IPS-18c (cell line): ENCODE data around the gene GRAP.
"Not testable (repeated sequence)": the region's sequence is repeated elsewhere in the genome, so short reads cannot be mapped to it uniquely, and the experiment has no call there.

Experiments used
- H3K4me3 ChIP-seq: 2 replicates; pipeline ENCODE4 v1.7.0; 2013; ENCODE audit warnings: low read depth, mild to moderate bottlenecking, low read length, moderate library complexity; ENCODE audit not compliant: insufficient read depth
- H3K9me3 ChIP-seq: one replicate; pipeline ENCODE4 v1.6.1; 2013; ENCODE audit warnings: mild to moderate bottlenecking, low read length, moderate library complexity; ENCODE audit not compliant: control insufficient read depth, insufficient read depth

GRAP gene

DNA sequence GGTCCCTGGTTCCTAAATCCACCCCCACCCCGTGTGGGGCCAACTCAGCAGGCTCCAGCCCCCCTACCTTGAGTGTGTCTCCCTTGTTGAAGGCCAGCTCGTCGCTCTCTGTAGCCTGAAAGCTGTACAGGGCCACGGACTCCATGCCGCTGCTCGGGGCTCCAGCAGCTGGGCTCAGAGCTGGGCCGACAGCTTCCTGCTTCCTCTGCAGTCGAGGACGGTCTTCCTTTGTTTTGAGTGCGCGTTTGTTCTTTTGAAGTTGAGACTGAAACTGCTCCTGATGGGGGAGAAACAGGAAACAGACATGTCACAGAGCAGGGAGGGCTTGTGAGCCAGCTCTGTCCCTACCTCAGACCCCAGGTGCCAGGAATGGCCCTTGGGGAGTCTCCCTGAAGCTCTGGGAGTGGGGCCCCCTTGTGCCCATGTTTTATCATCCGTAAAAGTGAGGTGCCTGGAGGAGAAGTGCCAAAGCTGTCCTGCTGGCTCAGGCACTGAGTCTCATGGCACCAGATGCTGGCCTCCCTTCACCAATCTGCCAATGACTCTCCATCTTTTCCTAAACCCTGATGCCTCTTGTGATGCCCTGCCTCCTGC, at the start of gene GRAP:
GRAP (minus strand) TSS at position 176 of the 594 bp plus-strand sequence; CDS start at position 145, 31 bp downstream.
- not testable (repeated sequence) for H3K4me3 ChIP-seq, H3K9me3 ChIP-seq

DNA sequence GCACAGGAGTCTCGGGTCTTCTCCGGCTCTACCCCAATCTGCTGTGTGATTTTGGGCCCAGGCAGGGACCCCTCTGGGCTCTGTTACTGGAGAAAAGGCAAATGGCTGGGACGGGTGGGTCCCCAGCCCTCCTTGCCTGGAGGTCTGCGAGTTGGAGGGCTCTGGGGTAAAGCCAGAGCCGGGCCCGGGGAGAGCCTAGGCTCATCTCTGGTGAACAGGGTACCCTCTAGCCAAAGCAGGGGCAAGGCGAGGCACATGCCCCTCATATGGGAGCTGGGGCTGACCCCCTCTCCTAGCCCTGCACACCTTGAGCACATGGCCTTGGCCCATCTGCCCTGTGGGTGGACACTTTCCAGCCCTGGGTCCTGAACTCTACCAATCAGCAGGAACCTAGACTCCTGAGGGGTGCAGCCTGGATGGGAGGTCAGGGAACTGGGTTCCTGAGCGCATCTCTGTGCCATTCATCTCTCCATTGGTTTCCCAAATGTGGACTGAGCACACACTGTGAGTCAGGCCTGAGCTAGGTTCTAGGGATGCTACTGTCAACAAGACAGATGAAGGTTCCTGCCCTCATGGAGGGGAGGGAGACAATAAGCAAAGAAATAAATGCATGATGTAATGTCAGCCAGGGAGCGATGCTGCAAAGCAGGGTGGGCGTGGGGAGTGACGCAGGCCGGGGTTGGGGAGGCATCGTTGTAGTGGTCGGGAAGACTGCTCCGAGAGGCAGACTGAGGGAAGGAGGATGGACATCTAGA, 47.1 kb upstream of the GRAP start:
- H3K4me3 ChIP-seq, H3K9me3 ChIP-seq: not testable (repeated sequence)

DNA sequence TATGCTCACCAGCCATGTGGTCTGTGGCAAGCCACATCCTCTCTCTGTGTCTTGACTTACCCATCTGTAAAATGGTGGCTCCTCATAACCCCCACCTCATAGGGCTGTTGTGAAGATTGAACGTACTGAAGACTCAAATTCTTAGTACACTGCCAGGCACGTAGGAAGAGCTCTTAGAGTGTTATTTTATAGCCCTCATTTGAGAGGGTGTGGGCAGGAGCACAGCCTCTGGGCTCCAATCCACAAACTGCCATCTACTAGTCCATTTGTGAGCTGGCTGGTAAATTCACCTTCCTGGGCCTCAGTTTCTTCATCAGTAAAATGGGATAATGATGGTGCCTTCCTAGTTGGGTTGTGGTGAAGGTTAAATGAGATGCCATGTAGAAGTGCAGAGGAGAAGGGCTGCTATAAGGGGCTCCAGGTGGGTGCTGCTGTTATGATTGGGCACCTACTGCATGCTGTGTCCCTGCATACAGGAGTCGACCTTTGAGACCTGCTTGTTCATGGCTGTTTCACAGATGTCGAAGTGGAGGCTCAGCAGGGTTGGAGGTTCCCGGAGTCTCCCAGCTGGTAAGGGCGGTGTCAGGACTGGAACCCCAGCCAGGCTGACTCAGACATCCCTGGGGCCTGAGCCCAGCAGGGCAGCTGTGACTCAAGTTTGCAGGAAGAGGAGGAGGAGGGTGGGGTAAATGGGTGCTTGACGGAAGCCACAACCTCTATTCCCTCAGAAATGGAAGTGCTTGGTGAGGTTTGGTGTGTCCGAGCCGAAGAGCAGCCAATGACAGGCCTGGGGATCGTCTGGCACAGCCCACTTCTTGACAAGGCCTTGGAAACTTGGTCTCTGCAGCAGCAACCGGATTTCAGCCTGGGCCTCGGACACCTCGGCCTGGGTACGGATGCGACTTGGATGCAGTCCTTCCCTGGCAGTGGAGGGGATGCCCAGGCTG, 46.3 kb upstream of the GRAP start:
- H3K9me3 ChIP-seq, H3K4me3 ChIP-seq: not testable (repeated sequence)

DNA sequence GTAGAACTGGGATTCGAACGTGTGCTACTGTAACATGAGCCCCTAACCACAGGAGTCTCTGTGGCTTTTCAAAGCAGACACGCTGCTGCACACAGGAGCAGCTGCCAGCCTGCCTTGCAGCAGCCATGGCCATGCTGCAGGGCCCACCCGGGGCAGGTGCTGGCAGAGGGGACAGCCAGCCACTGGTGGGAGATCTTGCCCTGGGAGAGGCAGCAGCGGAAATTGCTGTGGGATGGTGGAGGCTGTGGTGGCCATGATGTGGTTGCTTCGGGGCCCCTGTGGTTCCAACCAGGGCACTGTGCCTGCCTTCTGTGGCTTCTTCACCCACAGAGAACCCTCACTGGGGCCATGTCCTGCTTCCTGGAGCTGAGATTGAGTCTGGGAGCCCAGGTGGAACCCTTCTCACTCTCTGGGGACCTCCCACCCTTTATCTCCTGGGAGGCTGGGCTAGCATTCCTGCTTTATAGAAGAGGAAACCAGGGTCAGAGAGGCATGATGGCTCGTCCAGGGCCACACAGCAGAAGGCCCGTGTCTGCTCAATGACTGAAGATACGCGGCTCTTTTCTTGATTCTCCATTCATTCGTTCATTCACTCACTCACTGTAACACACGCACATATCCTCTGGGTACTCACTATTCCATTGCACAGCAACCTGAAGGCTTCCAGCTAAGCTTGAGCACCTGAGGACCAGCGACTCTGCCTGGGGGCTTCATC, 43.5 kb upstream of the GRAP start:
- not testable (repeated sequence) for H3K4me3 ChIP-seq, H3K9me3 ChIP-seq

DNA sequence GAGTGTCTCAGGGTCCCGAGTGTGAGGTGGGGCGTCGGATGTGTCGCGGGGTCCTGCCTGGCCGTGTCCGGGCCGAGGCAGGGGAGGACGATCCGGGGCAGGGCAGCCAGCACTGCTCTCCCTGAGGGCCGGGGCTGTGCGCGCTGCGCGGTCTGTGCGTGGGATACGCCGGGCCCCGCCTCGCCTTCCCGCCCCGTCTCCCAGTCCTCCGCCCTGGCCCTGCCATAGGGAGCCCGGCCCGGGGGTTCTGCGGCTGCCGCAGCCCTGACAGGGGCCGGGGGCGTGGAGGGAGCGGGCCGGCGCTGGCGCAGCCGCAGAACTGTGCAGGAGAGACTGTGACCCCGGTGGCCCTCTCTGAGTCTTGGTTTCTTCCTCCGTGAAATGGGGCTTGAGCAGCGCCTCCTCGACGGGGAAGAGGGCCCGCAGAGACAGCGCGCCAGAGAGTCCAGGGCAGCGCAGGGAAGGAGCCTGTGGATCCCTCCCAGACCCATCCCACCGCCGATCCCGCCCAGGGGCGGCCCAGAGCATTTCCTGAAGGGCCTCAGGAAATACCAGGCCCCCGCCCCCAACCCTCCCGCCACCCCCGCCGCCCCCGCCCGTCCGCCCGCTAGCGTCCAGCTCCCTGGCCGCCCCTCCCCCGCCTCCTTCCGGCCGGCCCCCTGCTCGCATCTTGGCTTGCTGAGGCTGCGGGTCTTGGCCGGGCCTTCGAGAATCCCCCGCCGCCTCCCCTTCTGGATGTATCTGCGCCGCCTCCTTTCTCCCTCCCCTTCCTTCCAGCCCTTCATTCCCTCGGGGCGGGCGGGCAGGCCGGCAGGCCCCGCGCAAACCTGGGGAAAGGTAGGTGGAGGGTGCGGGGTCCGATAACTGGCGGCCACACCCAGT, 42.3 kb upstream of the GRAP start:
- not testable (repeated sequence) for H3K9me3 ChIP-seq, H3K4me3 ChIP-seq

DNA sequence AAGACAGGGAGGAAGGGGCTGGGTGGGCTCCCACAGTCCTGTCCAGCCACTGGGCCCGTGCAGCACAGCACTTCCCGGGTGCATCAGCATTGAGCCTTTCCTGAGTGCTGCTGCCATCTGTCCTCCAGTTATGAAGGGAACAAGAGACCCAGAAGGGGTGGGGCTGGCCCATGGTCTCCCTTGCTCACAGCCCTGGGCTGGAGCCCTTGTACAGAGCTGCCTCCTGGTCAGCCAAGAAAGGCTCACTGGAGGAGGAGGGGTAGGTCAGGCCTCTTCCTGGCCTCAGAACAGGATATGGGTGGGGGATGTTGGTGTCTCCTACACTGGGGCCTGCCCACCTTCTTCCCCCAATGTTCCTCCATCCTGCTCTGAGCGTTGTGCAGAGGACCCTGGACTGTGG, 30.6 kb upstream of the GRAP start:
- not testable (repeated sequence) for H3K4me3 ChIP-seq, H3K9me3 ChIP-seq

DNA sequence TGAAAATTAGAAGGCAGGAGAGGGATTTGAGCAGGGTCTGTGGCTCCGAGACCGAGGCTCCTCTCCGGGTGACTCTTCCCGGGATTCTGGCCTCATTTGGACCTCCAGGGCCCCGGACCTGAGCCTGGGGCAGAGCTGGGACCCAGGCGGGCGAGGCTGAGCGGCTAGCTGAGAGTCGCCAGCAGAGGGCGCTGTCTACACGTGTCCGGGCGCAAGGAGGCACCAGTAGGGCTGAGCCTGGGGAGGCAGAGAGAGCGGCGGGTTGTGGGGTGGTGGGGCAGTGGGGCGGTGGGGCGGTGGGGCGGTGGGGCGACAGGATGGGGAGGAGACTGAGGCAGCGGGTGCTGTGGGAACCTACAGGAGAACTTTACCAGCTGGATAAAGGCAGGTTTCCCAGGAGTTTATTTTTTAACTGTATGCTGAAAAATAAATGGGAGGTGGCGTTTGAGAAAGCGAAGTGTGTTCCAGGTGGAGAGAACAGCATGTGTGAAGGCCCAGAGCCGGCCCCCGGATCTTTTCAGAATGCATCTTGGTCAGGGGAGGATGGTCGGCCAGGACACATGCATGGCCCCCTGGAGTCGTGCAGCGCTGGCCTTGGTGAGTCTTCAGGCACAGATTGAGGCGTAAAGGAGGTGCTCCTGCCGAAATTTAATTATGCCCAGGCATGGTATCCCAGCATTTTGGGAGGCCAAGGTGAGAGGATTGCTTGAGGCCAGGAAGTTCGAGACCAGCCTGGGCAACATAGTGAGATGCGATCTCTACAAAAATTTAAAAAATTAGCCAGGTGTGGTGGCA, 29.8 kb upstream of the GRAP start:
- H3K4me3 ChIP-seq, H3K9me3 ChIP-seq: not testable (repeated sequence)

DNA sequence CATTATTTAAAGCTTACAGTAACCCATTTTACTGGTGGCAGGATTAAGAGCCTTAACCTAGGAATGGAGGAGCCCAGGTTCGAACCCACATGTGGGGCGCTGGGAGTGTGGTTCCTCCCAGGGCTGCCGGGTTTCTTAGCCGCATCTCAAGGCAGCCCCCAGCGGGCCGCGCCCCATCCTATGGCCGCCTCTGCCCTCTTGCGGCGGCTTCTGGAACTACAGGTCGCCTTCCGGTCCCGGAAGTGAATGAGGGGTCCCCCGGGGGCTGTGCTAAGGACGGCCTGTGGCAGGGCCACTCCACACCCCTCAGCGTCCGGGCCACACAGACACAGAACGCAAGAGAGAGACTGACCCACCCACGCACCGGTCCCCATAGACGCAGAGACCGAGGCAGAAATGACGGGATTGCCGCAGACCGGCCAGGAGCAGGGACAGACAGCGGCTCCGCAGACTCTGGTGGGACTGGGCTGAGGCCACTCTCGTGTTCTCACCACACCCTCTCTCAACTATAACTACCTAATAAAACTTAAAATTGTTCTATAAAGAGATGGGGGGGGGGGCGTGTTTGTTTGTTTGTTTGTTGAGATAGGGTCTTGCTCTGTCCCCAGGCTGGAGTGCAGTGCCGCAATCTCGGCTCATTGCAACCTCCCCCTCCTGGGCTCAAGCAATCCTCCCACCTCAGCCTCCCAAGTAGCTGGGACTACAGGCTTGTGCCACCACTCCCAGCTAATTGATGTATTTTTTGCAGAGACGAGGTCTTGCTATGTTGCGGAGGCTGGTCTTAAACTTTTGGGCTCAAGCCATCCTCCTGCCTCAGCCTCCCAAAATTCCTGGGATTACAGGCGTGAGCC, 23.8 kb upstream of the GRAP start:
- not testable (repeated sequence) for H3K4me3 ChIP-seq

DNA sequence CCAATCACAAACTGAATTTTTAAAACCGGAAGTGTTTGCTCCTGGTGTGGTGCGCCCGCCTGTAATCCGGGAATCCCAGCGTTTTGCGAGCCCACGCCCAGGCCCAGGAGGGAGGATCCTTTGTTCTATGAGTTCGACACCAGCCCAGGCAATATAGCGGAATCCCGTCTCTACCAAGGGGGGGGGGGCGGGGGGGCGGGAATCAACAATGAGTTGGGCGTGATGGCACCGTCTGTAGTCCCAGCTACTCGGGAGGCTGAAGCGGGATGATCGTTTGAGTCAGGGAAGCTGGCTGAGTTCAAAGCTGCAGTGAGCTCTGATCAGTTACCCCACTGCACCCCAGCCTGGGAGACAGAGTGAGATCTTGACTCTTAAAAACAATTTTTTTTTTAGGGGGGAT, 17.6 kb upstream of the GRAP start:
- not testable (repeated sequence) for H3K4me3 ChIP-seq

More for the DNA sequence above, 23.8 kb upstream of the GRAP start:
- not testable (repeated sequence) for H3K9me3 ChIP-seq

DNA sequence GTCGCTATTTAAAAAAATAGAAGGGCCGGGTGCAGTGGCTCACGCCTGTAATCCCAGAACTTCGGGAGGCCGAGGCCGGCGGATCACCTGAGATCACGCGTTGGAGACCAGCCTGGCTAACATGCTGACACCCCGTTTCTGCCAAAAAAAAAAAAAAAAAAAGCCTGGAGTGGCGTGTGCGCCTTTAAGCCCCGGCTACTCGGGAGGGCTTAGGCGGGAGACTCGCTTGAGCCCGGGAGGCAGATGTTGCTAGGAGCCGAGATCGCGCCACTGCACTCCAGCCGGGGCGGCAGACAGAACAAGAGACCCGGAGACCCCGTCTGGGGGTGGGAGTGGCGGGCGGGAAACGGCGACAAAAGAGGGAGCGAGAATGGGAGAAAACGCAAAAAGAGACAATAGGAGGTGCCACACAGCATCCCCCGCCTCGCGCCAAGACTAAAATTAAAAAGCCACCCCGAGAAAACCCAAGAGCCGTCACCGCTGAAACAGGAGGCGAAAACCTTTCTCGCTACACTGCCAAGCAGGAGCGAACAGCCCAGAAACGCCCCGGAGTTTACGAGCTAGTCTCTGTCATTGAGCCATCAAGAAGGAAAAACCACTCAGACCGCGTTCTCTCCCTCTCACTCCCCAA, 16.7 kb upstream of the GRAP start:
- not testable (repeated sequence) for H3K4me3 ChIP-seq, H3K9me3 ChIP-seq

More for the DNA sequence above, 17.6 kb upstream of the GRAP start:
- not testable (repeated sequence) for H3K9me3 ChIP-seq

DNA sequence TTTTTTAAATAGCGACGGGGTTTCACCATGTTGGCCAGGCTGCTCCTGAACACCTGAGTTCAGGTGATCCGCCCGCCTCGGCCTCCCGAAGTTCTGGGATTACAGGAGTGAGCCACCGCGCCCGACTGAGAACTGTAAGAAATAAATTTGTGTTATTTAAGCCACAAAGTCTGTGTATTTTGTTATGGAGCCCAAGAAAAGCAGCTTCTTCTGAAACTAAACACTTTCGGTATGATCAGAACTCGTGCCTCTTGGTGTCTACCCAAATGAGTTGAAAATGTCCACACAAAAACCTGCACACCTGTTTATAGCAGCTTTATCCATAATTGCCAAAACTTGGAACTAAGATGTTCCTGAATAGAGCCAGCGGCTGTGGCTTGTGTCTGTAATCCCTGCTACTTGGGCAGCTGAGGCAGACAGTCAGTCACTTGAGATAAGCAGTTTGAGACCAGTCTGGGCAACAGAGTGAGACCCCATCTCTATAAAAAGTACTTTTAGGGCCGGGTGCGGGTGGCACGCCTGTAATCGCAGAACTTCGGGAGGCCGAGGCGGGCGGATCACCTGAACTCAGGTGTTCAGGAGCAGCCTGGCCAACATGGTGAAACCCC, 16.1 kb upstream of the GRAP start:
- not testable (repeated sequence) for H3K9me3 ChIP-seq, H3K4me3 ChIP-seq

DNA sequence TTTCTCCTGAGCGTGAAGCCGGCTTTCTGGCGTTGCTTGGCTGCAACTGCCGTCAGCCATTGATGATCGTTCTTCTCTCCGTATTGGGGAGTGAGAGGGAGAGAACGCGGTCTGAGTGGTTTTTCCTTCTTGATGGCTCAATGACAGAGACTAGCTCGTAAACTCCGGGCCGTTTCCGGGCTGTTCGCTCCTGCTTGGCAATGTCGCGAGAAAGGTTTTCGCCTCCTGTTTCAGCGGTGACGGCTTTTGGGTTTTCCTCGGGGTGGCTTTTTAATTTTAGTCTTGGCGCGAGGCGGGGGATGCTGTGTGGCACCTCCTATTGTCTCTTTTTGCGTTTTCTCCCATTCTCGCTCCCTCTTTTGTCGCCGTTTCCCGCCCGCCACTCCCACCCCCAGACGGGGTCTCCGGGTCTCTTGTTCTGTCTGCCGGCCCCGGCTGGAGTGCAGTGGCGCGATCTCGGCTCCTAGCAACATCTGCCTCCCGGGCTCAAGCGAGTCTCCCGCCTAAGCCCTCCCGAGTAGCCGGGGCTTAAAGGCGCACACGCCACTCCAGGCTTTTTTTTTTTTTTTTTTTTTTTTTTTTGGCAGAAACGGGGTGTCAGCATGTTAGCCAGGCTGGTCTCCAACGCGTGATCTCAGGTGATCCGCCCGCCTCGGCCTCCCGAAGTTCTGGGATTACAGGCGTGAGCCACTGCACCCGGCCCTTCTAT, 15.4 kb upstream of the GRAP start:
- H3K4me3 ChIP-seq, H3K9me3 ChIP-seq: not testable (repeated sequence)

DNA sequence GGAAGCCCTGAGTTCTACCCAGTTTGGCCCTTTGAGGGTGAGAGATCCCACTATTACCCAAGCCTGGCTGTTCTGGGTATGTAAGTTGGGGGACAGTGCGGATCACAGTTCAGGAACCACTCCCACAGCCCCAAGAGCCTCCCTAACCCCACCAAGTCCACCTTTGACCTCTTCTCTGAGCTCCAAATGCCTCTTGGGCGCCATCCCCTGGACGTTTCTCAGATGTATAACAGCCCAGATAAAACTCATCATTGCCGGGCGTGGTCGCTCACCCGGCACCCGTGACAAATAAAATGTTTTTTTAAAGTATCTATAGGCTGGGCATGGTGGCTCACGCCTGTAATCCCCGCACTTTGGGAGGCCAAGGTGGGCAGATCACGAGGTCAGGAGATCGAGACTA, 8.7 kb upstream of the GRAP start:
- not testable (repeated sequence) for H3K4me3 ChIP-seq, H3K9me3 ChIP-seq

DNA sequence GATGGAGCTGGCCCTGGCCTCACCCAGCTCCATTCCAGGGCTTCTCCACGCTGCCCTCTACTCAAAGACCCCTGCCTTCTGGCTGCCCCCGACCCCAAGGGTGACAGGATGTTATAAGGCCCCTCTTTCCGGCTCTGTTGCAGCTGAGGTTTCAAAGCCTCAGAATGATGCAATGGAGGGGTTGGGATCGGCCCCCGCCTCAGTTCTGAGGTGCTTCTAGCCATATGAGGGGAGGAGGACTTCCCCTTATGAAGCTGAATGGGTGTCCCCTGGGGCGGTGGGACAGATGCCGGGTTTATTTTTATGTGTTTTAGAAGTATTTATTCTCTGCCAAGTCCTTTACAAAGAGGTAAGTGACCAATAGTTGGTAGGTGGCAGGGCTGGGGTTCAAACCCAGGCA, 2.1 kb upstream of the GRAP start:
- H3K9me3 ChIP-seq, H3K4me3 ChIP-seq: not testable (repeated sequence)
